Common myeloid progenitor, CD34-positive (primary cell): Measurements from ENCODE around the gene GATA5.
"Not testable (repeated sequence)": the region's sequence is repeated elsewhere in the genome, so short reads cannot be mapped to it uniquely, and the experiment has no call there.

ENCODE experiments used
- CTCF ChIA-PET: fragments of 350-600 bp; sonication (Branson Sonifier 250); formaldehyde crosslinking; loops from one replicate; lab custom pipeline; 2021; ENCODE audit warnings: antibody characterized with exemption; lab: Charles Lee
- POLR2A ChIA-PET: fragments of 350-600 bp; sonication (Branson Sonifier 250); formaldehyde crosslinking; loops from one replicate; lab custom pipeline; 2021; ENCODE audit warnings: antibody characterized with exemption; lab: Charles Lee
- DNase-seq, 3 donors: peaks; one replicate each; pipeline versions ENCODE4 v3.0.0 to v3.0.0-alpha.2; 2013
- H3K27ac ChIP-seq, 2 experiments: 1 replicate in 1 of 2; 2 replicates in 1 of 2; pipeline ENCODE4 v1.7.0; 2013; ENCODE audit warnings: inconsistent platforms in 2 of 2, low read length in 2 of 2, mild to moderate bottlenecking in 2 of 2, low read depth in 1 of 2, moderate library complexity in 1 of 2; ENCODE audit not compliant: severe bottlenecking in 2 of 2, insufficient read depth in 1 of 2, poor library complexity in 1 of 2
- H3K27me3 ChIP-seq, 5 experiments: replicated peaks in 2 of 5; 1 replicate in 3 of 5; 2 replicates in 2 of 5; pipeline versions ENCODE4 v1.6.1 to v1.7.0; 2013; ENCODE audit warnings: low read length in 4 of 5, mild to moderate bottlenecking in 2 of 5, moderate library complexity in 2 of 5, inconsistent platforms in 1 of 5; ENCODE audit not compliant: insufficient read depth in 5 of 5, control insufficient read depth in 4 of 5
- H3K36me3 ChIP-seq, 4 experiments: 1 replicate in 2 of 4; 2 replicates in 2 of 4; pipeline versions ENCODE4 v1.6.1 to v1.7.0; 2013; ENCODE audit warnings: low read length in 3 of 4, control low read depth in 1 of 4, mild to moderate bottlenecking in 1 of 4; ENCODE audit not compliant: control insufficient read depth in 4 of 4, insufficient read depth in 4 of 4
- H3K4me1 ChIP-seq, 4 experiments: 1 replicate in 3 of 4; 2 replicates in 1 of 4; pipeline versions ENCODE4 v1.6.1 to v1.7.1; 2013; ENCODE audit warnings: low read length in 3 of 4, mild to moderate bottlenecking in 3 of 4, control low read depth in 1 of 4, inconsistent platforms in 1 of 4, moderate library complexity in 1 of 4; ENCODE audit not compliant: control insufficient read depth in 4 of 4, insufficient read depth in 4 of 4; ENCODE audit errors: control extremely low read depth in 1 of 4
- H3K4me3 ChIP-seq, 7 experiments: 1 replicate in 4 of 7; 2 replicates in 3 of 7; pipeline versions ENCODE4 v1.5.1 to v1.7.0; 2013; ENCODE audit warnings: mild to moderate bottlenecking in 7 of 7, low read length in 6 of 7, moderate library complexity in 6 of 7, inconsistent platforms in 2 of 7, low read depth in 2 of 7, control low read depth in 1 of 7; ENCODE audit not compliant: insufficient read depth in 4 of 7, control insufficient read depth in 1 of 7; ENCODE audit errors: extremely low read depth in 1 of 7
- H3K9me3 ChIP-seq, 5 experiments: 1 replicate in 4 of 5; 2 replicates in 1 of 5; pipeline versions ENCODE4 v1.6.1 to v1.7.1; 2013; ENCODE audit warnings: low read length in 4 of 5, mild to moderate bottlenecking in 2 of 5, inconsistent platforms in 1 of 5, low read depth in 1 of 5, moderate library complexity in 1 of 5; ENCODE audit not compliant: control insufficient read depth in 4 of 5, insufficient read depth in 2 of 5; ENCODE audit errors: control extremely low read depth in 1 of 5
- WGBS: methylation state at CpG from one replicate; pipeline ENCODE4 v1.1.5; 2013; ENCODE audit not compliant: insufficient coverage; 5-methylcytosine and 5-hydroxymethylcytosine counted together

Gene GATA5

DNA sequence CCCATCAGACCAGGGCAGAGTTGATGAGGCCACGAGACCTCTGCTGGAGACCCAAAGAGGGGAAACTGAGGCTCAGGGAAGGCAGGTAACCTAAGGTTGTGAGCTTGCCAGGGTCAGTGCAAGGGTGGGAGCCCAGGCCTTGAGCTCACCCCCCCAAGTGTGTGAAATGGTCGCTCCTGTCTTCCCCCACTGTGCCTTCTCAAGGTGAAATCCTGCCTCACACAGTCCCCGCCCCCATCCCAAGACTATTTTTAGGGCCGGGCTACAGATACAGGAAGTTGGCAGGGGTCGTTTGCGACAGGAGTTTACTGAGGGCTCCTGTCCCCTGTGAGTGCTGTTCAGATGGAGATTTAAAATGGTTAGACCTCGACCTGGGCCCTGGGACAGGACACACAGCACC lies 18.7 kb upstream of the GATA5 start:
- DNase-seq, result no peak
- H3K36me3 ChIP-seq, result no peaks in the 10 kb centered on the region
- ChIA-PET CTCF (interaction anchor here (0.8 to 3.5 kb wide), 3 partner anchors 13 to 209 kb away, joined by 3 to 16 read pairs (median 7); no protein-coding TSS in a partner anchor), POLR2A (no interaction called here)
- peaks cover 0 to 25% (median 7%) of the 10 kb centered on the region in 4 experiments for H3K4me1 ChIP-seq
- H3K27me3 ChIP-seq, result peaks cover 0 to 11% (median 3%) of the 10 kb centered on the region in 5 experiments
- no peaks in the 10 kb centered on the region for H3K9me3 ChIP-seq
- 33% methylated on average over 7 of the region's 7 CpGs for WGBS
- no peak overlapping the region for H3K27ac ChIP-seq
- H3K4me3 ChIP-seq, result peak overlapping the region in 1 of 7 experiments; percentile 25

DNA sequence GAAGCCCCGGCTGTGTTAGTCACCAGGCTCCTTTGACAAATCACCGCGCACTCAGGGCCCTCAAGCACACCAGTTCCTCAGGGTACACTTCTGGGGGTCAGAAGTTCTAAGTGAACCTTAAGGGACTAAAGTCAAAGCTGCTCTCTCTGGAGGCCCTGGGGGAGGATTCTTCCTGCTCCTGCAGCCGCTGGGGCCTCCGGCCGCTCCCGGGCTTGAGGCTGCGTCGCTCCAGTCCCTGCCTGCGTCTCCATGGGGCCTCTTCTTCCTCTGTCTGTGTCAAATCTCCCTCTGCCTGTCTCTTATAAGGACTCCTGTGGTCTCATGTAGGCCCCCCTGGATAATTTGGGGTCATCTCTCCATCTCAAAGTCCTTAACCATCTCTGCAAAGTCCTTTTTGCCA lies 18.1 kb upstream of the GATA5 start:
- 99% methylated on average over 10 of the region's 10 CpGs for WGBS

DNA sequence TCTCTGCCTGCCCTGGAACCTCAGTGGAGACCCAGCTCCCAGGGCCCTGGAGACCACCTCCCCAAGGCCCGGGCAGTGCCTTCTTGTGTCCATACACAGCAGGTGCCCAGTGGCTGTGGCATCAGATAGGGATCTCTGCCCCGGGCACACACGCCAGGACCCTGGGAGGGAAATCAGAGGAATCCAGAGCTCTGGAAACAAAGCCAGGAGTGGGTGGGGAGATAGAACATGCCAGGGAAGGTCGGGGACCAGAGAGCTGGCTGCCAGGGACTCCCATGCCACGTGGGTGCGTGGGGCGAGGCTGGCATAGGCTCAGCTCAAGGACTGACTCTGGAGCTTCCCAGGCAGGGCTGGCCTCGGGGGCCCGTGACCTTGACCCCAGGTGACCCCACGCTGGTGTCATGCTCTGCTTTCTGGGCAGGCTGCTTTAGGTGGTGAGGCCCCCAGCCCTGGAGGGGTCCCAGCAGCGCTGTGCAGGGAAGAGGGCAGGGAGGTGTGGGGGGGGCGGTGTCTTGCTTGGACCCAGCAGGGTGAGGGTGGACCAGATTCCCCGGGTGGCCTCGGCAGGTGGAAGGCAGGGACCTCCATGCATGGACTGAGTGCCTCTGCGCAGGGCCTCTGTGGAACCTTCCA lies 17.6 kb upstream of the GATA5 start:
- DNase-seq, result no peak
- Histone ChIP-seq H3K36me3 (no peaks in the 10 kb centered on the region), H3K27me3 (peaks cover 0 to 21% (median 3%) of the 10 kb centered on the region in 5 experiments), H3K9me3 (no peaks in the 10 kb centered on the region), H3K27ac (no peak overlapping the region), H3K4me1 (peaks cover 0 to 25% (median 7%) of the 10 kb centered on the region in 4 experiments), H3K4me3 (no peak overlapping the region)
- POLR2A ChIA-PET, result no interaction called here
- 89% methylated on average over 14 of the region's 15 CpGs for WGBS
- CTCF ChIA-PET, result interaction anchor here (1.9 kb wide), 1 partner anchor 124 kb away, joined by 6 read pairs; no protein-coding TSS in a partner anchor

More for the DNA sequence above, 18.1 kb upstream of the GATA5 start:
- no peak for DNase-seq
- Histone ChIP-seq H3K4me1 (peaks cover 0 to 25% (median 7%) of the 10 kb centered on the region in 4 experiments), H3K36me3 (no peaks in the 10 kb centered on the region), H3K27ac (no peak overlapping the region), H3K27me3 (peaks cover 0 to 15% (median 3%) of the 10 kb centered on the region in 5 experiments), H3K4me3 (no peak overlapping the region), H3K9me3 (no peaks in the 10 kb centered on the region)
- ChIA-PET CTCF (interaction anchor here (1.9 to 3.5 kb wide), 3 partner anchors 13 to 123 kb away, joined by 6 to 16 read pairs (median 7); no protein-coding TSS in a partner anchor), POLR2A (no interaction called here)

GRCh38 chr20:62492711-62493110 lies 16.9 kb upstream of the GATA5 start:
- DNase-seq, result no peak
- H3K9me3 ChIP-seq, result no peaks in the 10 kb centered on the region
- peaks cover 0 to 27% (median 8%) of the 10 kb centered on the region in 5 experiments for H3K27me3 ChIP-seq
- H3K36me3 ChIP-seq, result no peaks in the 10 kb centered on the region
- CTCF ChIA-PET, result interaction anchor here (1.2 to 1.9 kb wide), 2 partner anchors 13 to 124 kb away, joined by 3 to 6 read pairs; no protein-coding TSS in a partner anchor
- H3K27ac ChIP-seq, result no peak overlapping the region
- POLR2A ChIA-PET, result no interaction called here
- 93% methylated on average over 10 of the region's 10 CpGs for WGBS
- no peak overlapping the region for H3K4me3 ChIP-seq
- peaks cover 0 to 25% (median 8%) of the 10 kb centered on the region in 4 experiments for H3K4me1 ChIP-seq

- H3K36me3 ChIP-seq, POLR2A ChIA-PET, H3K27ac ChIP-seq, H3K9me3 ChIP-seq, H3K4me3 ChIP-seq, DNase-seq: not testable (repeated sequence)
- 92% methylated on average over 3 of the region's 4 CpGs for WGBS
- CTCF ChIA-PET, result interaction anchor here (1.1 kb wide), 1 partner anchor 9 kb away, joined by 4 read pairs; no protein-coding TSS in a partner anchor
- H3K4me1 ChIP-seq, result peaks cover 0 to 27% (median 11%) of the 10 kb centered on the region in 4 experiments
- peaks cover 0 to 41% (median 14%) of the 10 kb centered on the region in 5 experiments for H3K27me3 ChIP-seq
Observed at GRCh38 chr20:62490783-62491182, 15.0 kb upstream of the GATA5 start.

DNA sequence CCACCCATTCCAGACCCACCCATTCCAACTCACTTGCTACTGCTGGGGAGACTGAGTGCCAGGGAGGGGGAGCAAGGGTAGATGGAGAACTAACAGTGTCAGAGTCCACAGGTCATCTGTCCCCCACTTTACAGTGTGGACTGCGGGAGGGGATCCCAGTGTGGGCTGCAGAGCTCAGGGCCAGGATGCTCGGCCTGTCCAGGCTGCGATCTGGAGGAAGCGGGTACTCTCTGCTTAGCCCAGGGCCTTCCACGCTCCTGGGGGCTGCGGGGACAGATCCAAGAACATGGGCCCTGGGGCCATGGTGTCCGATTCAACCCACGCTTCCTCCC lies 14.1 kb upstream of the GATA5 start:
- DNase-seq, result no peak
- H3K4me3 ChIP-seq, result no peak overlapping the region
- H3K27me3 ChIP-seq, result peaks cover 0 to 50% (median 23%) of the 10 kb centered on the region in 5 experiments
- peaks cover 0 to 24% (median 14%) of the 10 kb centered on the region in 4 experiments for H3K4me1 ChIP-seq
- no peaks in the 10 kb centered on the region for H3K9me3 ChIP-seq
- no peaks in the 10 kb centered on the region for H3K36me3 ChIP-seq
- WGBS, result 93% methylated on average over 8 of the region's 8 CpGs
- CTCF ChIA-PET, result no interaction called here
- POLR2A ChIA-PET, result no interaction called here
- no peak overlapping the region for H3K27ac ChIP-seq
